ENCODE data around the gene RNF152.

GRCh38 chr18:61782545-61782944, 110.3 kb downstream of the RNF152 start:
- TF ChIP-seq POLR2A (IDR thresholded peaks at IDR 0.05): no peak
- no peak for TF ChIP-seq CTCF (IDR thresholded peaks at IDR 0.05)

Measured in thyroid gland (tissue), 4 donors.